ENCODE results near the gene TTC7B.

Gene TTC7B

DNA sequence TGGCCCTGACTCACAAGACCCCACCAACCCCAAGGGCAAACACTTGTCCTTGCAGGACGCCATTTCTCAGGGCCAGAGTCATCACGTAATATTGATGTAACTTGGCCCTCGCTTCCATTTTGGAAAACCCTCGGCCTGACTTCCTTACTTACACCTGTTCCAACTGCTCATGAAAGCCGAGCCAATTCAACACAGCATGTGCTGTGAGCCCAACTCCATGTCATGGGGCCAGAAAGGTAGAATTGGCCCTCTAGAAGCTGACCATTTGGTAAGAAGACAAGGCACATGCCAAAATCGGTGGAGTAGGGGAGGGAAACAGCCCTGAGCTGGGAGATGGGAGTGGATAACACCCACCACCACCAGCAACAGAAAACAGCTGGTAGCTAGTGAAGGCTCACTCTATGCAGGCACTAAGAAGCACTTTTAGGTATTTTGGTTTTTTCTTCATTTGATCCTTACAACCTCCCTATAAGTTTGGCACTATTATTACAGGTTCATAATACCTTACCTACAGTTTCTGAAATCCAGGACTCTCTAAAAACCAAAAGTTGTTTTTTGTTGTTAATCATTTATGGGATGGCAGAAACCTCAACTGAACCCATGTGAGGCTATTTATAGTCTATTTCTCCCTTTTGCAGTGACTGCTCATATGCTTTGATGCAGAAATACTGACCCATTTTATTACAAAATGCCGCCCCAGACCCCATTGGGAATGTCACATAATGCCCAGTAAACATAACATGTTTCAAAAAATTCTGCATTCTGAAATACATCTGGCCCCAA is 6.5 kb downstream of the TTC7B start:
- Histone ChIP-seq H3K4me3 (no peak overlapping the region), H3K27ac (no peak overlapping the region)

DNA sequence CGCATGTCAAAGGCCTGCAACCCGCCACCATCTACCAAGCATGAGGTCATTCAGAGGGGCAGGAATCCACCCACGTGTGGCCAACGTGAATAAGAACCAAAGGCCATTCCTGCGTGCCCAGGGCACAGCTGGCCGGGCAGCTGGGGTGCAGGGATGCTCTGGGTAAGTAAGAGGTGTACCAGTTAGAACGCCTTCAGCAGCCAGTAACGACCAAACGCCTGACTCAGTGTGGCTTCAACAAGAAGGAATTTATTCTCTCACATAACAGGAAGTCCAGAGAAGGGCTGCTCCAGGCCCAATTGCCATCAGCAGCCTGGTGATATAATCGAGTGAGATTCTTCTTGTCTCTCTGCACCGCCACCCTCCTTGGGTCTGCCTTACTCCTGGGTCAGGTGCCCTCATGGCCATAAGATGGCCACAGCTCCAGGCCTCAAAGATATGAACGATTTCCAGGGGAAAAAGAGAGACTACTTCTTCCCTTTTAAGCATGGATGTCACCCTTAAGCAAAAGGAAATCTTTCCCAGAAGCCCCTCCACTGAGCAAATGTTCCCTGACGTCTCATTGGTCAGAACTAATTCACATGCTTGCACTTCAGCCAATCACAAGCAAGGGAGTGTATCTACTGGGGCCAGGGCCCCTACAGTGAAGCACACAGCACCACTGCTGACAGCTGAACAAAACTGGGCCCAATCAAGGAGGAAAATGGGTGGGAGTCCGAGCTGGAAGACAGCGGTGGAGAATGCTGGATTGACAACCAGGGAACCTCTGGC is 7.3 kb downstream of the TTC7B start:
- H3K4me3 ChIP-seq, result no peak overlapping the region
- no peak overlapping the region for H3K27ac ChIP-seq

GRCh38 chr14:90807060-90807459 is 9.2 kb downstream of the TTC7B start:
- H3K27ac ChIP-seq, result no peak overlapping the region

DNA sequence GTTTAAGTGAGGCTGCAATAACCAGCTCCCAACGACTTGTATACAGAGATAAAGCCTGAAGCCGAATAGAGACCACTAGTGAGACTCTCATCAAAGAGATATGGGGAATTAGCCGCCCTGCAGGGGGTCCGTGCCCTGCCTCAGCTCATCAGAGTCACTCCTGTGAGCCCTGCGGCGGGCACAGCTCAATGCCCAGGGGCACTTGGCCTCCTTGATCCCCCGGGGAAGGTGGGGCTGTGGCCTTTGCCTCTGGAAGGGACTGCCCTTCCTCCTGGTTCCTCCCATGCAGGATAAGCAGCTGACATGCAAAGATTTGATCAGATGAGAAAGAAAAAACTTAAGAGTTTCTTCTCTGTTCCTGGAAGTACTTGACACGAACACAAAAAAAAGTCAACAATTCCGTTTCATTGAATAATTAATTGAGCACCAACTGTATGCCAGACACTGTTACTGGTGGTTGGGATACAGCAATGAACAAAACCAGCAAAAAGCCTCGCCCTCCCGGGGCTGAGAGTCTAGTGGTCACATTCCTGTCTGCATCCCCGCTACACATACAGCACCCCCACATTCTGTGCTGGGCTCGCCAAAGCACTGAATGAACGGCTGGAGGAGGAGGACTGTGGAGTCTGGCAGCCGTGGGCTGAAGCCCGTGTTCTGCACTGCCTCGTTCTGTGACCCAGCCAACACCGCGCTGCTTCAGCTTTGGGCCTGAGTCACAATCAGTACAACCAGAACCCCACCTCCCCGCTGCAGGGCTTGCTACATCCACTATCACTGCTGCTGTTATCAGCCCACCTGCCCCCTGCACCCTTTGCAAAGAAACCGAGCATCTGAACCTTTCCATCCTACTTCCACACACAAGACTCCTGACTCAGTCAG is 10.3 kb downstream of the TTC7B start:
- H3K27ac ChIP-seq, result peak overlapping the region in 1 of 21 experiments; percentile 17

More at GRCh38 chr14:90807060-90807459, 9.2 kb downstream of the TTC7B start:
- H3K4me3 ChIP-seq, result no peak overlapping the region

GRCh38 chr14:90805084-90805391 is 11.2 kb downstream of the TTC7B start:
- no peak overlapping the region for H3K4me3 ChIP-seq
- H3K27ac ChIP-seq, result peak overlapping the region in 1 of 21 experiments; percentile 70

More for the DNA sequence above, 10.3 kb downstream of the TTC7B start:
- no peak overlapping the region for H3K4me3 ChIP-seq

DNA sequence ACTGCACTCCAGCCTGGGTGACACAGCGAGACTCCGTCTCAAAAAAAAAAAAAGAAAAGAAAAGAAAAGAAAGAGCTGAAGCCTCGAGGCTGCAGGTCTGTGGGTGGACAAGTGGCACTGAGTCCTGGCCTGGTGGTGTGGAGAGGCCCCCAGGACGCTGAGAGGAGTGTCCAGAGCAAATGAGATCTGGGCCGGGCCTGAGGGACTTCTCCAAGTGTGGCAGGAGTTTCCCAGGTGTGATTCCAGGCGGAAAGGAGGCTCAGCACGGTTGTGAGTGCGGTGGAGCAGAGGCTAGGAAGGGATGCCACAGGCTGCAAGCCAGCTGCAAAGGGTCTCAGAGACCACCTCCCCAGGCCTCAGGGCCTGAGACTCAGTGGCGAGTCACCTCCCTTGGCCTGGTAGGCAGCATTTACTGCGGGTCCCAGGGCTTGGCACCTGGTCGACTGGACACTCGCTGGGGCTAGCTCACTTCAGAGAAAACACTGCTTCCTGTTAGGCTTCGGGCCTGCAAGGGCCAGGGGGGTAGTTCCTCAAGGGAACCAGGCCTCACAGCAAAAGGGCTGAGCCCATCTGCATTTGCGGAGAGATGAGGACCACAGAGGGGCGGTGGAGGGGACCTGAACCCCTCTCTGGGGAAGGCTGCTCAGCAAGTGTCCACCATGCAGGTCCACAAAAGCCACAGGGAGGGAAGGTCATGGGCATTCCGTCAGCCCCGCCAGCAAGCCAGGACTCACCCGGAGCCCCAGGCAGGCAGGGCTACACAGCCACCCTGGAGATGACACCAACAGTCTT is 11.7 kb downstream of the TTC7B start:
- peak overlapping the region in 11 of 21 experiments; percentile 1 to 70 (median 33) for H3K27ac ChIP-seq

DNA sequence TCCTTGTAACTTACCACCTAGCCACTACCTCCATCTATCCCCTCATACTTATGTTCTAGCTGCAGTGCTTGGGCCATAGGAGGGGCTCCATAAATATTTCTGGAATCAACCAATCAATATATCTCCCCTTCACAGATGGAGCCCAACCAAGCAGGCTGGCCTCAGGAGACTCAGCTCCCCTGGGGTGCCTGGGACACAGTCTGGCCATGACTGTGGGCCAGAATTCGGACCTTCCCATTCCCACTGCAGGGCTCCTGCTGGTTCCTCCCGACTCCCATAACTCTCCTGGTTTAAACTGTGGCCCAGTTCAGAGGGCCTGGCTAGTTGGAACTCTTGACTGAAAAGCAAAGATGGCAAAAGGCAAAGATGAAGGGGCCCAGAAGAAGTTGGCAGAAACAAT is 13.0 kb downstream of the TTC7B start:
- Histone ChIP-seq H3K4me3 (no peak overlapping the region), H3K27ac (peak overlapping the region in 12 of 21 experiments; percentile 3 to 70 (median 54))

More for the DNA sequence above, 11.7 kb downstream of the TTC7B start:
- no peak overlapping the region for H3K4me3 ChIP-seq

DNA sequence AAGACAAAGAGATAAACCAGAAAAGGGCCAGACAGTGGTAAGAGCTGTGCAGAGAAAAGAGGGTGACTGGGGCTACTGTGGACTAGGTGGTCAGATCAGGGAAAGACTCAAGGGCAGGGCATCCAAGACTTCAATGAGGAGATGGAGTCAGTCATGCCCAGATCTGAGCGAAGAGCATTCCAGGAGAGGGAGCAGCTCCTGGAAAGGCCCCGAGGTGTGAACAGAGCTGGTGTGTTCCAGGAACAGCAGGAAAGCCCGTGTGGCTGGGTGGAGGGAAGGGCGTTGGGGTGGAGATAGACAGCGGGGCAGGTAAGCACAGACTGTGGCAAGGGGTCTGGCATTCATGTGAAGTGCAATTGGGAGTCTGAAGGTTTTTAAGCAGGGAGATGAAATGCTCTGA is 16.8 kb downstream of the TTC7B start:
- peak overlapping the region in 1 of 21 experiments; percentile 50 for H3K27ac ChIP-seq
- H3K4me3 ChIP-seq, result no peak overlapping the region

DNA sequence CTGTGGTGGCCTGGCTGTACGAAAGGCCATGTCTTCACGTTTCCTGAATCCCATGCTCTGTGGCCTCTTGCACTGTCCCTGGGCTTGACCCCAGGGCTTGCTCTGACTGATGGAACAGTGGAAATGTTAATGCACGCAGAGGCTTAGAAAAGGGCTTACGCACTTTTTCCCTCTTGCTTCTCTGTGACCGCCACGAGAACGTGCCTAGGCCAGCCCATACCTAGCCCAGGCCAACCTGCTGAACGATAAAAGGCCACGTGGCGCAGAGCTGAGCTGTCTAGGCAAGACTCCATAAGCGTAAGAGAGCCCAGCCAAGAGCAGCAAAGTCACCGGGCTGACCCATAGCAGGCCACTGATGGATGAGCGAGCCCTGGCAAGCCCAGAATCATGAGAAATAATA is 18.3 kb downstream of the TTC7B start:
- Histone ChIP-seq H3K27ac (peak overlapping the region in 13 of 21 experiments; percentile 4 to 81 (median 62)), H3K4me3 (no peak overlapping the region)

DNA sequence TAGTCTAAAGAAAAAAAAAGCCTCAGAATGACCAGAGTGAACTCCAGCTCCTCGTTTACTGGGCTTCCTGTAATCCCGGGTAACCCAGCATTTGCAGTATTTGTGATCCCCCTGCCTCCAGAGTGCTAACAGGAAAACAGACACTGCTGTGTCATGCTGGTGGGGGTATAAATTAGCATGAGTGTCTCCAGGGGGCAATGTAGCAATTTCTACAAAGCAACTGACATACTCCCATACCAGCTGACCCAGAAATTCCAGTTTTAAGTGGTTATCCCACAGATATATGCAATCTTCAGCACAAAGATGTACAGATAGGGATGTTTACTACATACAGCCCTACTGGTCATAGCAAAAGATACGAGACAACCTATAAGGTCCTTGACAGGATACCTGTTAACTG is 18.8 kb downstream of the TTC7B start:
- Histone ChIP-seq H3K4me3 (no peak overlapping the region), H3K27ac (peak overlapping the region in 13 of 21 experiments; percentile 16 to 81 (median 62))

- no peak overlapping the region for H3K4me3 ChIP-seq
- peak overlapping the region in 16 of 21 experiments; percentile 6 to 81 (median 44) for H3K27ac ChIP-seq
These were observed 19.9 kb downstream of the TTC7B start for GRCh38 chr14:90796329-90796728.

GRCh38 chr14:90795744-90796143 is 20.5 kb downstream of the TTC7B start:
- Histone ChIP-seq H3K4me3 (no peak overlapping the region), H3K27ac (peak overlapping the region in 14 of 21 experiments; percentile 6 to 81 (median 46))

DNA sequence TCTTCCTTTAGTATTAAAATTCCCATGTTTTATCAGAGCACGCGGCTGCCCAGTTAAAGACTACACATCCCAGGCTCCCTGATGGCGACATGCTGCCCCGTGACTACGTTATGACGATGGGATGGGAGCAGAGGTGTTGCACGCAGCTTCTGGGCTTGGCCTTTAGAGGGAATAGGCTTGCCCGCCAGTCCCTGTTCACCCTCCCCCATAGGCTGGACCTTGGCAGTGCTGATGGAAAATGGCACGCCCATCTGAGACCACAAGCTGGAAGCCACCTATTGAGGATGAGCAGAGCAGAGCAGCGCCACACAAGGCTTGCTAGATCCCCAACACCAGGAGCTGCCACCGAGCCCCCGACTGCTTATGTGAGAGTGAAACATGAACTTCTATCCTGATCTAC is 24.7 kb downstream of the TTC7B start:
- no peak overlapping the region for H3K27ac ChIP-seq
- H3K4me3 ChIP-seq, result no peak overlapping the region

DNA sequence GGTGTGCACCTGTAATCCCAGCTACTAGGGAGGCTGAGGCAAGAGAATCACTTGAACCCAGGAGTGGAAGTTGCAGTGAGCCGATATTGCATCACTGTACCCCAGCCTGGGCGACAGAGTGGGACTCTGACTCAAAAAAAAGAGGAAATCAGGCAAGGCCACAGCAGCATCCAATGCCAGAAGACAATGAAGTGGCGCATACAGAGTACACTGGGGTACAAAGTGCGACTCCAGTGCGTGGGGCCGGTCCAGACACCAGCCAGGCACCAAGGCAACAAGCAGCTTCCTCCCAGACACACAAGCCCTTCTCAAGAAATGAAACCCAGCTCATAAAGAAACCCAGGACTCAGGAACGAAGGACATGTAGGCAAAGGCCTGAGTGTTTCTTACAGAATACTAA is 28.2 kb downstream of the TTC7B start:
- H3K27ac ChIP-seq, result no peak overlapping the region
- no peak overlapping the region for H3K4me3 ChIP-seq

DNA sequence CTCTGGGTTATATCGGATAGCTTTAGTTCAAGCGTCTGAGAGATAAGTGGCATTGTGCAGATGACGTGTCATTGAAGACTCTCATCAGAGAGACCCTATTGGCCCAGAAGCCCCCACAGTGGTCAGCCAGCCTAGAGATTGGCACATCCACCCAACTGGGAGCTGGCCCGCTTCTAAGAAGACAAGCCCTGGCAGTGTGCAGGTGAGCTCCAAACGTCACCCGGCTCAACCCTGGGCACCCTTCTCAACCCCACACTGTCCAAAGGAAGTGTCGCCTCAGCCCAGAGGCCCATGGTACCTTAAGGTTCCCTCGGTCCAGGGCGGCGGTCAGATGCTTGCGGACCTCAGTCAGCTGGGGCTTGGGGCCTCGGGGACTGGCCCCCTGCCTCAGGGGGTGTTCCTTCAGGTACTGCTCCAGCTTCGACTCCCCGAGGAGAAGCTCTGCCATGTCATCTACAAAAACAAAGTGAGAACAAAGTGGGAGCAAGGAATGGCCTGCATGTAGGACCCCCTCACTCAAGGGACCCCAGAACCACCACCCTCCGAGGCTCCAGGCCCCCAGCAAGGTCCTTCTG is 30.3 kb downstream of the TTC7B start:
- Histone ChIP-seq H3K4me3 (no peak overlapping the region), H3K27ac (no peak overlapping the region)

DNA sequence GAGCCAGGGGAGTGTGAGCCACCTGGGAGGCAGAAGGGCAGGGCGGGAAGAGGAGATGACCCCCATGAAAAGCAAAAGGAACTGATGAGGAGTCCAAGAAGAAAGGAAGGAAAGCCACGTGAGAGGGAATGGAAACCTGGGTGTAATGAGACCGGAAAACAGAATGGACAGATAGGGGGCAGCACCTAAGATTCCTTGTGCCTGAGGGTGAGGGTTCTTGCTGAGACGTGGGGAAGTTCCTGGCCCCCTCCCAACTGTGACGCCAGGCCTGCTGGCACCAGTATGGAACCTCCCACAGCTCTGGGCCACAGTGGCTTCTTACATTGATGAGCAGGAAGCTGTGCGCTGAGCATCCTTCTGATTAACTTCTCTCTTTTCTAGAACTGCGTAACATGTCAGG is 30.8 kb downstream of the TTC7B start:
- Histone ChIP-seq H3K27ac (no peak overlapping the region), H3K4me3 (no peak overlapping the region)

DNA sequence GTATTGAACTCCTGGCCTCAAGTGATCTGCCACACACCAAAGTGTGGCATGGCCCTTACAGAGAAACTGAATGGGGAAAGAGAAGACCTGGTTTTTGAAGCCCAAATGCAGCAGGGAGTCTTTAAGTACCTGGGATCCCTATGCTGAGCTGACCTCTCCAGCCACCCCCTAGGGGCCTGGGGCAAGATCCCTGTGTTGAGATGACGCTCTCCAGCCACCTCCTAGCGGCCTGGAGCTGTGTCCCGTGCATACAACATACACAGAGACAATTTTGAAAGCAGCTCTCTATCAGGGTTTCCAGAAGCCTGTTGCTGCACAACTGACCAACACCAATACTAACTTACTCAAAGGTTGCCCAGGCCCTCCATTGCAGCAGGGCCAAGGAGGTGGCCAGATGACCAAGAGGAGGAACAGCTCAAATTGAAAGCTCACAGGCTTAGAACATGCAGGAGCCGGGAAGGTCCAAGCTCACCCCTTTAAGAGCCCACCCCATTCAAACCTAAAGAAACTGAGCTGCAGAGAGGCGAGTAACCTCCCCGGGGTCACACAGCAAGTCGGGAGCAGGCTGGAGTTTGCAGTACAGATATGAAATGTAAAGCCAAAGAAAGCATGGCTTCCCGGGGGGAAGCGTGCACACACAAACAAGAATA is 31.5 kb downstream of the TTC7B start:
- no peak overlapping the region for H3K27ac ChIP-seq
- H3K4me3 ChIP-seq, result no peak overlapping the region

DNA sequence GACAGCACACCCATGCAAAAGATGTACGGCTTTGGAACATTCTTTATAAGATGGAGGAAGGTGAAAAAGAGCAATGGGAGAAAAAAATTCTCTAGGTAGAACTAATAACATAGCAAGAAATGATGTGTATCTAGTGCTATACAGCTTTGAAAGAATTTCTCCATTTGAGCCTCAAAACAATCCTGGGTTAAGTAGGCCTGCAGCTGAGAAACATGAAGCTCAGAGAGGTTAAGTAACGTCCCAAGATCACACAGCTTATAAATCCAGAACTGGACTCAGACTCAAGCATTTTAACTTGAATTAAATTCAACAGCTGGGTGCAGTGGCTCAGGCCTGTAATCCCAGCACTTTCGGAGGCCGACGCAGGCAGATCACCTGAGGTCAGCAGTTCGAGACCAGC is 32.9 kb downstream of the TTC7B start:
- H3K4me3 ChIP-seq, result no peak overlapping the region
- no peak overlapping the region for H3K27ac ChIP-seq
